SIG-M5 treated with dmso at 0.1 percent for 504 hours (cell line): ENCODE data around the gene MYLK4.

Experiments used
- DNase-seq: peaks from one replicate; lab custom pipeline; 2025; ENCODE audit not compliant: unreplicated experiment; lab: John Stamatoyannopoulos, UW

MYLK4 gene

DNA sequence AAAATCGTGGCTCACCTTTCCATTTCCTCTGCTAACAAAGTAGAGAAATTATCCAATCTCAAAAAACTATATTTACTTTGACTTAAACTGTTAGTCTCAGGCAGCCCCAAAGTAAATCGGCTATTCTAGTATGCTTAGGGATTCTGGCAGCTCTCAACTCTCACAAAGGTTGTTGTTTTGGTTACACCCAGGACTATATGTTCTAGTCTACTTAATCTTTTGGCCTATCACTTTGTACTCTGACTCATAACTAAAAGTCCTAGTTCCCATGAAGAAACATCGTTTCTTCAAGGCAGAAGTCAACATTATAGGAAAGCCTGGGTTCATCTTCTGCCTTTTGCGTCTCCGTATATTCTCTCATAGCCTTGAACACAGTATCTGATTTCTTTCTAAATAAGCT, 42.3 kb downstream of the MYLK4 start:
- DNase-seq, result no peak

GRCh38 chr6:2706558-2706957, 44.2 kb downstream of the MYLK4 start:
- DNase-seq, result no peak

DNA sequence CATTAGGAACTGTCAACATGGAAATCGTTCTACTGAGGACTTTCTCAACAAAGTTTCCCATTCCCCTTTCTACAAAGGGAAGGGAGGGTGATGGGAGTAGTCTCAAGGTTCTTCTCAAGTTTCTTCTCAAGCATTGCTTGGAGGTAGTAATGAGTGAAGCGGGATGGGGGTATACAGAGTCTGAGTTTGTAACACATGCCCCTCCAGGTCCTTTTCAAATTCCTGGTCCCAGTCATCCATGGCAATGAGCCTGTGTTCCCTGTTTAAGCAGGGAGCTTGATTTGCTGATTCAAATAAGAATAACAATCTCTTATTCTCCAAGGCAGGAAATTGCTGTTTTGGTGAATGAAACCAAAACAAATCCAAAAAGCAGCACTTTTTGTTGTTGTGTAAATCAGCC, 45.5 kb downstream of the MYLK4 start:
- no peak for DNase-seq

- no peak for DNase-seq
Measured at GRCh38 chr6:2697291-2697690, 53.4 kb downstream of the MYLK4 start.

DNA sequence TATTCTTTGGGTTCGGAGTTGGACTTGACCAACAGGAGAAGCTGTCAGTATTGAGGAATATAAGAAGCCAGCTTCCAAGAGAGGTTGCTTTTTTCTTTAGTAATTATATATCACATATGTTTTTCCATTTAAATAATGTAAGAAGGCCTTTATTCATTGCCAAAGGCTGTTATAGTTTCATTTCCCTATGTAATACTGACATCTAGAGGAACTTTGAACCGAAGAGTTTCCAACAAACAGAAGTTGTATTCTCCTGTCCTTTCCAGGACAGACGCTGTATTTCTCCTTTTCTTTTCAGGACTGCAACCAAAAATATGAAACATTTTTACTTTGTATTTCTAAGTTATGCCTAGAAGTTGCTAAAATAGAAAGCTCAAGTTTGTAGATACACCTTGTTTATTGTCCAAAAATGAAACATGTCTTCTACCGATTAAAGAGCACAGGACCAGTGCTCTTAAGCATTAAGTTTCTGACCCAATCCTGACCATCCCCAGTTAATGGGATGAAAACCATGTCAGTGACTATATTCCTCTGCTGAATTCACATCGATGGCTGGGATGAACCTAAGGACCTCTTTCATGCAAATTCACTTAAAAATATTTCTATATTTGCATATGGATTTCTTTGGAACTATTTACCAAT, 55.1 kb downstream of the MYLK4 start:
- DNase-seq, result peak; percentile 53

DNA sequence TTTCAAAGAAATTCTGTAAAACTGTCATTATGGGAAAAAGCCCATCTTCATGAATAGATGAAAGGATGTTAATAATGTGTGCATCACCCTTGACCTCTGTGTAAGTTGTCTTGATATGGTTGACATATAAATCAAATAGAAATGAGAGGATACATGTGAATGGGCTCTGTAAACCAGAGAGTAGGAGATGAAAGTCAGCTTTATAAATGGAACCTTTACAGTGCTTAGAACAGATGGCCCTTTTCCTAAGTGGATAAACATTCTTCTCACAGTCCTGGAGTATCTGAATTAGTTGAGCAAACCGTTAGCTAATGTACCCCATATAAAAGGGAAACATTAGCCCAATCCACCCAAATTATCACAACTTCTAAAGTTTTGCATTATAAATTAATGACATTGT, 57.5 kb downstream of the MYLK4 start:
- no peak for DNase-seq

DNA sequence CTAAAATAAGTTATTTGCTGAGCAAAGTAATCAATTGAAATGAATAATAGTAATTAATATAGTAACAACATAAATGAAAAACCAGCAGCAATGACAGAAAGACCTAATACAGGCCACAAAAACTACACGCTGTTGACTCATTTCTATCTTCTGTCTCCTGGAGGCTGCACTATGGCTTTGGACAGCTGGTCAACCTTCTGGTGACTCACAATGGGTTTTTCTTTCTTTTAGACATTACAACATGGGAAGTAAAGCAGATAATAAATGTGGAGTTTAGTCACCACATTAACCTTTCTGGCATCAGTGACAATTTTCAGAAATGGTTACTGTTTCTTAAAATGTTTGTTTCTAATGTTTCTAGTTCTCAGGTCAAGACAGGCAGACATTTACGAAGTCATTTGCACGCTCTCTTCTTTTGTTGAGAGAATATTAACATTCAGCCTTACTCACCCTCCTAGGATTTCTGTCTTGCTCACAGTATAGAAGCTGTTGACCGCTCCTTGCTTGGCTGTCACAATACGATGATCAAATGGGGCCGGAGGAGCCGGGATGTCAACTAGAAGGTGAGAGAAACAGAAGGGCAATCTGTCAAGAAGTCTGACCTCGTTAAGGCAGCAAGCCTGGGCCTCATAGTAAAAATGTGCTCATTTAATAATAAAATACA, 62.2 kb downstream of the MYLK4 start:
- DNase-seq, result no peak

DNA sequence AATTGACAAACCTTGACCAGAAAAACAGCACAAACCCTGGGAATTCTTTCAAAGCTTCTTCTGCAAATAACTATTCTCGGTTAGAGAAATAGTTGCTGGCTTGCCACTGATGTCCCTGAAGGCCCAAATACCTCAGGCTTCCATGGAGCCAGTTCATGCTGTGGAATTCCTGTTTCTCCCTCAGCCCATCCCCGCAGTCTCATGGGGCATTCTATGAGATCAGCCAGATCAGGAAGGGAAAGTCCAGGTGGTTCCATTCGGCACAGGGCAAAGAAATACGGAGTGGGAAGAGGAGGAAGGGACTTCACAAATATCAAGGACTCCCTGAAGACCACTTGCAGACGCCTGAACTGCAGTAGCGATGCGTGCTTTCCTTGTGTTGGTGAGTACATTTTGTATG, 63.3 kb downstream of the MYLK4 start:
- no peak for DNase-seq

GRCh38 chr6:2686515-2686914, 64.2 kb downstream of the MYLK4 start:
- DNase-seq, result no peak

- no peak for DNase-seq
Measured at GRCh38 chr6:2684766-2685754, 65.7 kb downstream of the MYLK4 start.

DNA sequence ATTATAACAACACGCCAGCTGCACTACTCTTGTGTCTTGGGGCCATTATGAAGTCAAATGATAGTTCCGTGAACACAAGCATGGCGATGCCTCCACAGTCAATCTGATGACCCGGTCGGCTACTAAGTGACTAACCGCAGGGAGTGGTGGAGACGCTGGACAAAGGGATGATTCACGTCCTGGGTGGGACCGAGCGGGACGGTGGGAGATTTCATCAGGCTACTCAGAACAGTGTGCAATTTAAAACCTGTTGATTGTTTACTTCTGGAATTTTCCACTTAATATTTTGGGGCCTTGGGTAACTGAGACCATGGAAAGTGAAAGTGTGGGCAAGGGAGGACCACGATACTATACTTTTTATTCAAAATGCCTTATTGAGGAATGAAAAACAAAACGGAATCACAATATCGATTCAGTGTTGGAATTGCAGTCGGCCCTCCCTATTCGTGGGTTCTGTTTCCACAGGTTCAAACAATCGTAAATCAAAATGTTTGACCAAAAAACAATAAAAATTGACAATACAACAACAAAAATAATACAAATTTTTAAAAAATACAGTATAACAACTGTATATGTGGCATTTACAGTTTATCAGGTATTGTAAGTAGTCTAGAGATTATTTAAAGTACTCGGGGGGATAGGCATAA, 66.5 kb downstream of the MYLK4 start:
- no peak for DNase-seq

DNA sequence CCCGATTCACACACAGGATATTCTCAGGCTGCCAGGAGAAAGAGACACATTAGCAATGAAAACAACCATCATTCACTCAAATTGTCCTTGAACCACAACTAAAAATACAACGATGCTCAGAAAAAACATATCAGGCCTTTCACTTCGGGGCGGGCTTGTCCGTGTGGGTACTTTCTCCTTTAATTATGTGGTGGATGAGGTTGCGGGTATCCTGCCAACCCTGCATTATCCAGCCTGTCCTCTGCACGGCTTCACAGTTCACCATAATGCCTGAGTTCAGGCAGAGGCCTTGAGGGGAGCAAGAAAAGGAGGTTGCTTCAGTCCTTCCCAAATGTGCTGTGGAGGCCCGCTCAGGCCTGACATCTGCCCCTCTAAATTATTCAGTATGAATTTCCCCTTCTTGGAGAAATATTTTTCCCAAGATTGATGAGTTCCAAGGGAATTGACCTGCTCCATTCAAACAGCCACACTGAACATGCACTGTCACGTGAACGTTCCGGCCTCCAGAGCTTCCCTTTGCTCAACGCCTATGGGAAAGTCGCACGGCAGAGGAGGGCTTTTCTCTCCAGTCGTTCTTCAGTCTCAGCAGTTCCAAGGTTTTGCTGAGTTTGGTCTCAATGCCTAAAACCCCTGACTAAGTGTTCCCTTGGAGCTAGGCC, 70.3 kb downstream of the MYLK4 start:
- no peak for DNase-seq

DNA sequence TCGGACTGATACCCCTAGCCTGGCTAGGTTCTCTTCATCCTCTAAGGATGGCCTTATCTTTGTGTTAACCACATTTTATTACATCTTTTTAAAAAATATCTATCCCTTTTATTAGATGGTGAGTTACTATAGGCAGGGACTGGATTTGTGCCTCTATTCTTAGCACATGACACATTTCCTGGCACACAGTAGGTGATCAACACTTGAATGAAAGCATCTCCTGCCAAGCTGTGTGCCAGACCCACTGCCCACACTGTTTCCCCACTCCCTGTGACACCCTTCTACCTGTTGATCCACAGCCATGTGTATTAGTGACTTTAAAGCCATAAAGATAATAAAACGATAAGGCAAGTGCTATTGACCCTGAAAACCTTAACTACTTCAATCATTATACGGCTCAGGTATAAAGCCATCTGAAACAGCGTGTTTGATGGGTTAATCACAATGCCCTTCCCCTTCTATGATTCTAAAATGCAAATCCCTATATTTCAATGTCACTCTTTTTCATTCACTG, 73.6 kb downstream of the MYLK4 start:
- DNase-seq, result no peak

DNA sequence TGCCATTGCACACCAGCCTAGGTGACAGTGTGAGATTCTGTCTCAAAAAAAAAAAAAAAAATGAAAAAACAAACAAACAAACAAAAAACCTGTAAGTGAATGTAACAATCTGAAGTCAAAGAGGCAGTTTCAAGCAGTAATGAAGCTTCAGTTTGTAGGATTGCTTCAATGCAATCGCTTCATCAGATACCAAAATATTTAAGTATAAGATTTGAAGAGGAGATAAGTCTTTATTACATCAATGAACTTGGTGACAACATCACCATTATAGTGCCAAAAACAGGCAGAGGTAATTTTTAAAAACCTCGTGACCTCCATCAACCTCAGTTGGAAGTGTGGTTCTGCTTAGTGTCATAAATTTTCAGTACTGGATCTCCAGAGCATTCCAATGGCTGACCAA, 74.7 kb downstream of the MYLK4 start:
- no peak for DNase-seq

- no peak for DNase-seq
Measured at GRCh38 chr6:2674857-2675256, 75.9 kb downstream of the MYLK4 start.

GRCh38 chr6:2669067-2669700, 81.5 kb downstream of the MYLK4 start:
- no peak for DNase-seq

- no peak for DNase-seq
Measured at GRCh38 chr6:2667617-2668016, 83.1 kb downstream of the MYLK4 start.

DNA sequence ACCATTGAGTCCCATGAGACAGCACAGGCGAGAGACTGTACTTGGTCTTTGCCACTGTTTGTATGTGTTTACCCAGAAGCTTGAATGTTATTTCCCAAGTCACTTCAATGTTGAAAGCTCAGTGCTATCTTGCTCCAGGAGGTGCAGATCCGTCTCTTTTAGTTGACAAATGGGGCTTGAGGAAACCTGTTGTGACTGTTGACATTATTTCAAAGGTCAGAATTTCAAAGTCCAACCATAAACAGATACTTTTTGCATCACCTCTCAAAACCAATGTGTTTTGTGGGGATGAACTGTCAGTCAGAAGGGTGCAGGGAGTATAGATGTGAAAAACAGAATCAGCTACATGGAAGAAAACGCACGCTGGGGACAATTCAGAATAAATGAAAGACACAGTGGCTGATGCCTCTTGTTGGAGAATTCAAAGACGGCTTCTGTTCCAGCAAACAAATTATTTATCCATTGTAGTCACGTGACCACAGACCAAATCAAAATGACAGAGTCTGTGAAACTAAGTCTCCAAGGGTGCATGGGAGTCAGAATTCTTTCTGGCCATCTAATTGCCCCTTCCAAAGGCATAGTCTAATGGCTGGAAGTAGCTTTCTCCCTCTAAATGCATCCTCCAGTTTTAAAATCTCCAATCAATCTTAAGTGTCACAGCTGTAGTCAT, 83.7 kb downstream of the MYLK4 start:
- no peak for DNase-seq
